ENCODE measurements around the gene RAB37. TPM values are rescaled to one million over a fixed set of nuclear protein-coding genes. Genes with fewer than 3 reads are reported as not detected.

Gene RAB37
- total RNA-seq, 1 donor = 0.36 TPM

DNA sequence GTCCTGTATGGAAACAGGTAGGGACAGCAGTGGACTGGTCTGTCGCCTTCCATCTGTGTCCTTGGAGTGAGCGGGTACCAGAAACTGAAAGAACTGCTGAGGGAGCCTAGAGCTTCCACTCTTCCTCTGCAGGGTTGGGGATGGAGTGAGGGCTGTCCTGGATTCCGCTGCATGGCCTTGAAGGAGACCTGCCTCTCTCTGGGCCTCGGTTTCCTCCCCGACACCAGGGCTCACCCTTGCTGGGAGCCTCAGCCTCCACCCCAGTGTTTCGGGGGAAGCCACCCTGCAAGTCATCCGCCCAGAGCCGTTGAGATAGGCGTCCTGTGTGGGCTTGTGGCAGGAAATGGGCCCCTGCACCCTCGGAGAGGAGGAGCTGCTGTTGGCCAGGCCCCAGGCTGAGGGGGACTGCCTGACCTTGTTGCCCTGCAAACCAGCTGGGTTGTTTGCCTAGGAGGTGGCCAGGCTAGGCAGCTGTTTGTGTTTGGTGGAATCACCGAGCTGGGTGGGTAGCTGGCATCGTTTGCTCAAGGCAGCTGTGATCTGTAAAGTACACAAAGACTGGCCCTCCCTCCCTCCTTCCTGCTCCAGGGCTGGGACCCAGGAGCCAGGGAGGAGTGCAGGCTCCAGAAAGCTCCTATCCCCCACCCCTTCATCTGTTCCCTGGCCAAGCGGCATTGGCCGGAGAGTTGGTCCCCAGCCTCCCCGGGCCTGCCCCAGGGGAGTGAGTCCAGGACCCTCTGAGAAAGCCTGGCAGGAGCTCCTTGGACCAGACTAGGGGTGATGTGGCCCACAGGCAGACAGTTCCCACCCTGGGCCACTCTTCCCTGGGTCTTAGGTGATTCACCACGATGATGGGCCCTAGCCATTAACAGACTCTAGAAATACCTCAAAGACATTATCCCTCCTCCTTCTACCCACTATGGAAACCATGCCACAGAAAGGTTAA lies 1.3 kb downstream of the RAB37 start:
- peak; percentile 85 for DNase-seq (ENCODE audit: insufficient read length, low spot score, missing footprints)
- no peaks in the 10 kb centered on the region for H3K9me3 ChIP-seq (ENCODE audit: low read depth, low read length)
- H3K4me1 ChIP-seq (ENCODE audit: insufficient read depth, low read length) = no peaks in the 10 kb centered on the region
- no peak overlapping the region for H3K27ac ChIP-seq (ENCODE audit: low read depth, low read length)
- no peaks in the 10 kb centered on the region for H3K36me3 ChIP-seq (ENCODE audit: insufficient read depth, low read length)
- no peak overlapping the region for H3K4me3 ChIP-seq (ENCODE audit: insufficient read depth, low read length)
- H3K79me2 ChIP-seq (ENCODE audit: insufficient read depth, low read length) = no peaks in the 10 kb centered on the region
- H2AFZ ChIP-seq (ENCODE audit: low read length) = no peak overlapping the region
- no peak overlapping the region for H3K4me2 ChIP-seq (ENCODE audit: insufficient read depth, low read length)
- no peaks in the 10 kb centered on the region for H4K20me1 ChIP-seq (ENCODE audit: insufficient read depth, low read length)
- peaks cover 60% of the 10 kb centered on the region for H3K27me3 ChIP-seq (ENCODE audit: insufficient read depth, low read length)
- TF ChIP-seq CTCF (IDR thresholded peaks at IDR 0.05; ENCODE audit: extremely low read depth, low read depth, low read length) = no peak

DNA sequence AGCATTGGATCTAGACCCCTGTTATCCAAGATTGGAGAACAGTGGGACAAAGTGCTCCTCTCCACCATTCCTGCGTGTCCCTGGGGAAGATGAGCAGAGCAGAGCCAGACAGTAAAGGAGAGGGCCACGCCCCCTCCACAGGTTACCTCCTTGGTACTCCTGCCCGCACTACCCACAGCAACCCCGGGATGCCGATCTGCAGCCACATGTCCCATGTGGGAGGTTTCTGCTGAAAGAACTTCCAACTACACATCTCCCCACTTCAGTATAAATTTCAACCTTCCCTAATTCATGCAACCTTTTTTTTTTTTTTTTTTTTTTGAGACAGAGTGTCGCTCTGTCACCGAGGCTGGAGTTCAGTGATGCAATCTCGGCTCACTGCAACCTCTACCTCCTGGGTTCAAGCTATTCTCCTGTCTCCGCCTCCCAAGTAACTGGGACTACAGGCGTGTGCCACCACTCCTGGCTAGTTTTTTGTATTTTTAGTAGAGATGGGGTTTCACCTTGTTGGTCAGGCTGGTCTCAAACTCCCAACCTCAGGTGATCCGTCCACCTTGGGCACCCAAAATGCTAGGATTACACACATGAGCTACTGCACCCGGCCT lies 2.3 kb downstream of the RAB37 start:
- Histone ChIP-seq H3K4me1 (ENCODE audit: insufficient read depth, low read length) (no peaks in the 10 kb centered on the region), H3K4me3 (ENCODE audit: insufficient read depth, low read length) (no peak overlapping the region), H3K9me3 (ENCODE audit: low read depth, low read length) (no peaks in the 10 kb centered on the region), H3K27me3 (ENCODE audit: insufficient read depth, low read length) (peaks cover 52% of the 10 kb centered on the region), H4K20me1 (ENCODE audit: insufficient read depth, low read length) (no peaks in the 10 kb centered on the region), H3K4me2 (ENCODE audit: insufficient read depth, low read length) (no peak overlapping the region), H3K36me3 (ENCODE audit: insufficient read depth, low read length) (no peaks in the 10 kb centered on the region), H2AFZ (ENCODE audit: low read length) (no peak overlapping the region), H3K27ac (ENCODE audit: low read depth, low read length) (no peak overlapping the region), H3K79me2 (ENCODE audit: insufficient read depth, low read length) (no peaks in the 10 kb centered on the region)
- DNase-seq (ENCODE audit: insufficient read length, low spot score, missing footprints) = peak; percentile 56
- no peak for TF ChIP-seq CTCF (IDR thresholded peaks at IDR 0.05; ENCODE audit: extremely low read depth, low read depth, low read length)

DNA sequence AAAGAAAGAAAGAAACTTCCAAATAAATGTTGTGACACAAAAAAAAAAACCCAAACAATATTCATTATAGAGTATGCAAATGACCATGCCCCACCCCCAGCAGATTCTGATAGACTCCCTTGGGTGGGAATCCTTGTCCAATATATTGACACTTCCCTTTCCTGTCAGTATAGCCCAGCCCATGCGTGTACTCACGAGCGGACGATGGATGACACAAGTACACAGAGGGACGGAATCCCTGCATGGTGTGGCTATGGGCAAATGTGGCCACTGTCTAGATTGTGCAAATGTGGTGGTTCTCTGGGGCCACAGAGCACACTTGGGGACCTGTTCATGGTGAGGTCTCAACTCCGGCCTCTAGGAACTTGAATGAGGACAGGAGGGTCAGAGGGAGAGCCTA lies 3.1 kb downstream of the RAB37 start:
- no peaks in the 10 kb centered on the region for H3K4me1 ChIP-seq (ENCODE audit: insufficient read depth, low read length)
- no peak overlapping the region for H2AFZ ChIP-seq (ENCODE audit: low read length)
- H3K4me2 ChIP-seq (ENCODE audit: insufficient read depth, low read length) = no peak overlapping the region
- no peak overlapping the region for H3K27ac ChIP-seq (ENCODE audit: low read depth, low read length)
- no peaks in the 10 kb centered on the region for H3K9me3 ChIP-seq (ENCODE audit: low read depth, low read length)
- no peaks in the 10 kb centered on the region for H3K36me3 ChIP-seq (ENCODE audit: insufficient read depth, low read length)
- TF ChIP-seq CTCF (IDR thresholded peaks at IDR 0.05; ENCODE audit: extremely low read depth, low read depth, low read length) = no peak
- H3K79me2 ChIP-seq (ENCODE audit: insufficient read depth, low read length) = no peaks in the 10 kb centered on the region
- peaks cover 49% of the 10 kb centered on the region for H3K27me3 ChIP-seq (ENCODE audit: insufficient read depth, low read length)
- peak; percentile 44 for DNase-seq (ENCODE audit: insufficient read length, low spot score, missing footprints)
- no peak overlapping the region for H3K4me3 ChIP-seq (ENCODE audit: insufficient read depth, low read length)
- no peaks in the 10 kb centered on the region for H4K20me1 ChIP-seq (ENCODE audit: insufficient read depth, low read length)

Data from osteoblast (primary cell).